Glutamatergic neuron (in vitro differentiated cells): ENCODE data around the gene JAZF1. TPM values are rescaled to one million over a fixed set of nuclear protein-coding genes. Genes with fewer than 3 reads are reported as not detected.

Experiments used
- DNase-seq: peaks from one replicate; pipeline ENCODE4 v3.0.0; 2022
- H3K27ac Mint-ChIP-seq: one replicate; pipeline ENCODE4 v1.8.0; 2020; ENCODE audit warnings: mild to moderate bottlenecking, mixed read lengths, inconsistent platforms; ENCODE audit not compliant: unreplicated experiment
- H3K27me3 Mint-ChIP-seq: one replicate; pipeline ENCODE4 v1.8.0; 2020; ENCODE audit warnings: mild to moderate bottlenecking, moderate library complexity, mixed read lengths, inconsistent platforms; ENCODE audit not compliant: unreplicated experiment
- H3K36me3 Mint-ChIP-seq: one replicate; pipeline ENCODE4 v1.8.0; 2020; ENCODE audit warnings: mild to moderate bottlenecking, mixed read lengths, inconsistent platforms; ENCODE audit not compliant: unreplicated experiment
- H3K4me1 Mint-ChIP-seq: one replicate; pipeline ENCODE4 v1.8.0; 2020; ENCODE audit warnings: mild to moderate bottlenecking, low read depth, mixed read lengths, inconsistent platforms; ENCODE audit not compliant: unreplicated experiment
- H3K4me3 Mint-ChIP-seq: one replicate; pipeline ENCODE4 v1.8.0; 2020; ENCODE audit warnings: mild to moderate bottlenecking, mixed read lengths, inconsistent platforms; ENCODE audit not compliant: unreplicated experiment
- H3K9me3 Mint-ChIP-seq: one replicate; pipeline ENCODE4 v1.8.0; 2020; ENCODE audit warnings: mild to moderate bottlenecking, moderate library complexity, mixed read lengths, inconsistent platforms; ENCODE audit not compliant: unreplicated experiment
- CTCF ChIP-seq: fragments of 200-600 bp; sonication (generic); IDR thresholded peaks from one replicate; pipeline ENCODE4 v1.5.0; 2021; ENCODE audit not compliant: partially characterized antibody, unreplicated experiment
- total RNA-seq: library from RNA; stranded (reverse); fragmentation: NEBNext Ultra II Directional; extraction: Animal tissue kit (Norgen Biotek cat#: 25700); gene quantifications from one replicate; pipeline ENCODE4 v1.2.1, GENCODE V29; 2021; ENCODE audit not compliant: unreplicated experiment

The JAZF1 gene
- total RNA-seq, 1 donor from 2014 or later, result 14.1 TPM

GRCh38 chr7:28088032-28088431 lies 92.6 kb downstream of the JAZF1 start:
- Mint-ChIP-seq H3K27ac (no peak overlapping the region), H3K4me3 (no peak overlapping the region), H3K4me1 (no peaks in the 10 kb centered on the region), H3K9me3 (no peaks in the 10 kb centered on the region), H3K27me3 (no peaks in the 10 kb centered on the region), H3K36me3 (no peaks in the 10 kb centered on the region)
- no peak for TF ChIP-seq CTCF
- DNase-seq, result no peak

- Mint-ChIP-seq H3K4me3 (no peak overlapping the region), H3K9me3 (no peaks in the 10 kb centered on the region), H3K4me1 (no peaks in the 10 kb centered on the region), H3K36me3 (no peaks in the 10 kb centered on the region), H3K27me3 (peaks cover 2% of the 10 kb centered on the region), H3K27ac (no peak overlapping the region)
- no peak for DNase-seq
- TF ChIP-seq CTCF, result no peak
Measured at GRCh38 chr7:28086198-28086597, 94.4 kb downstream of the JAZF1 start.

- TF ChIP-seq CTCF, result no peak
- no peak overlapping the region for H3K27ac Mint-ChIP-seq
- H3K4me1 Mint-ChIP-seq, result peaks cover 3% of the 10 kb centered on the region
- no peak overlapping the region for H3K4me3 Mint-ChIP-seq
- H3K27me3 Mint-ChIP-seq, result peaks cover 2% of the 10 kb centered on the region
- H3K36me3 Mint-ChIP-seq, result no peaks in the 10 kb centered on the region
- no peaks in the 10 kb centered on the region for H3K9me3 Mint-ChIP-seq
- no peak for DNase-seq
Measured at GRCh38 chr7:28083998-28084985, 96.3 kb downstream of the JAZF1 start.

GRCh38 chr7:28083164-28083997 lies 97.2 kb downstream of the JAZF1 start:
- H3K36me3 Mint-ChIP-seq, result no peaks in the 10 kb centered on the region
- no peak overlapping the region for H3K4me3 Mint-ChIP-seq
- H3K27ac Mint-ChIP-seq, result no peak overlapping the region
- H3K27me3 Mint-ChIP-seq, result peaks cover 2% of the 10 kb centered on the region
- H3K9me3 Mint-ChIP-seq, result no peaks in the 10 kb centered on the region
- no peak for TF ChIP-seq CTCF
- no peak for DNase-seq
- peaks cover 3% of the 10 kb centered on the region for H3K4me1 Mint-ChIP-seq
